A549 treated with CORT108297 at 1 μM for 4 hours (cell line): Measurements from ENCODE around the gene CCDC6. TPM values are rescaled to one million over a fixed set of nuclear protein-coding genes. Genes with fewer than 3 reads are reported as not detected.

ENCODE experiments used
- total RNA-seq: library from RNA; stranded (reverse); fragments of 200-300 nt; extraction: Qiagen RNA extraction; gene quantifications from 5 replicates; pipeline ENCODE4 v1.2.3, GENCODE V29; 2022

Gene CCDC6
- total RNA-seq = 22.6 to 25.5 TPM (median 23.7 TPM) in 5 replicates

DNA sequence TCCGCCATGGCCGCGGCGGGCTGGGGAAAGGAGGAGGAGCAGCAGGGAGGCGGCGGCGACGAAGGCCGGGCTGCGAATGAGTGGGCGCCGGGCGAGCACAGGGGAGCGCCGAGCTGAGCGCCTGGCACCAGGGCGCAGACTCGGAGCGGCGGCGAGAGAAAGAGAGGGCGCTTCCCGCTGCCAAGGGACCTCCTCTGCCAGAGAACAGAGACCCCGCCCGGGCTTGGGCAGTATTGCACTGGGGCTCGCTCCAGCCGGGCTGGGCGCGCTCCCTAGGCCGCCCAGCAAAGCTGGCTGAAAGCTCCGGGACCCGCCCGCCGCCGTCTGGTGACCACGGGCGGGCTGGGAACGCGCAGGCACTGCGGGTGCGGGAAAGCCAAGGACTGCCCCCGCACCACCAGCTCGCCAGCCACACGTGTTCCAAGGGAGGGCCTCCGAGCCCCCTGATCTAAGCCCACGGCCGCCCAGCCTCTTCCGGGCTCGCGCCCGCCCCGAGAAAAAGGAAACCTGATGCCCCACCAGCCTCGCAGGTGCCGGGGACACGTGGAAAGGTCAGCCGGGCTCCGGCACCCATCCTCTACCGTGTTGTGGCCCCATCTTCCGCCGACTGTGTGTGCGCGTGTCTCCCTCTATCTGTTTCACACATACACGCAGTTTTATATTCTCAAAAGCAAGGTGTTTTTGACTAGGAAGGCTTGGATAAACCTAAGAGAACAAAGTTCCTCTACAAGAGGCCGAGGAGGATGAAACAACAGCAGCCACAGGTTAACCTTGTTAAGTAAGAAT, at the start of gene CCDC6:
Gene CCDC6 (minus strand): TSS at position 140 of the 786 bp plus-strand sequence. CDS start 132 bp downstream, at position 8.

DNA sequence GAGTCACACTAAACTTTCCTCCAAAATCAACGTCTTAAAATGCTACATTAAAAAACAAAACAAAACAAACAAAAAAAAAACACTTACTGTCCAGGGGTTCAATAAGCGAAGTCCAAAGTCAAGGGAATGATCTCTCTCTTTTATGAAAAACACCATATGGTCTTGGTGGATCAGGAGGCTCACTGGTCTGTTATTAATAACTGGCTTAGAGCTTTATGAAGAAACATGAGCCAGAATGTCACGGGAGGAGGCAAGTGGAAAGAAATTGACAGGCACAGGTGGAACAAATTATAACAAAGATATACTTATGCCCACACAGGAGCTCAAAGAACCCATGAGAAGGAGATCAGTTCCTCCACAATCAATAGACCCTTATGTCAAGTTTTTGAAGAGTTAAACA, 153.1 kb downstream of the CCDC6 start, which contains the start of gene MRLN:
Gene MRLN (minus strand): TSS at position 189 of the 400 bp plus-strand sequence.

Other genes with a start within 250 kb of the CCDC6 start
- 0.06 to 0.09 TPM (median 0.07 TPM) in 5 replicates for gene SLC16A9, start 196.7 kb downstream of the CCDC6 start, total RNA-seq
- gene MRLN, start 153.1 kb downstream of the CCDC6 start, total RNA-seq = not detected in 5 replicates